ENCODE results near the gene PIGU.

Gene PIGU

DNA sequence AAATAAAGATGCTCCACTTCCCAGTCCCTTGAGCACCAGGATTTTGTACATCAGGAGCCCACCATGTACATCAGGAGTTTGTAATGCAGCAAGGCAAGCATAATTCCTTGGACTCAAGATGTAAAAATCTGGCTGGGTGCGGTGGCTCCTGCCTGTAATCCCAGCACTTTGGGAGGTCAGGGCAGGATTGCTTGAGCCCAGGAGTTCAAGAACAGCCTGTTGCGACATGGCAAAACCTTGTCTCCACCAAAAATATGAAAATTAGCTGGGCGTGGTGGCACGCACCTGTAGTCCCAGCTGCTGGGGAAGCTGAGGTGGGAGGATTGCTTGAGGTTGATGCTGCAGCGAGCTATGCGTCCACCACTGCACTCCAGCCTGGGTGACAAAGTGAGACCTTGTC is 134.5 kb downstream of the PIGU start:
- CTCF ChIA-PET, result no interaction called here
- H3K27ac ChIP-seq (ENCODE audit: extremely low read depth, low read depth, low read length), result no peak overlapping the region
- POLR2A ChIA-PET, result interaction anchor here (0.6 kb wide), 1 partner anchor 139 kb away, joined by 4 read pairs; no protein-coding TSS in a partner anchor
- H3K9me3 ChIP-seq (ENCODE audit: control insufficient read depth, insufficient read depth, low read depth, low read length), result no peaks in the 10 kb centered on the region
- H3K4me3 ChIP-seq (ENCODE audit: low read depth, low read length), result no peak overlapping the region
- H3K4me1 ChIP-seq (ENCODE audit: control insufficient read depth, insufficient read depth, low read length), result no peaks in the 10 kb centered on the region
- TF ChIP-seq FEZF1 (tag by site-specific recombination; IDR thresholded peaks at IDR 0.05), result no peak
- no peak for TF ChIP-seq ZNF670 (tag by site-specific recombination; IDR thresholded peaks at IDR 0.05; ENCODE audit: low read depth)
- TF ChIP-seq ZBTB48 (tag by site-specific recombination; IDR thresholded peaks at IDR 0.05), result no peak
- no peak for TF ChIP-seq ZNF248 (tag by site-specific recombination; IDR thresholded peaks at IDR 0.05)
- TF ChIP-seq ZNF2 (tag by site-specific recombination; IDR thresholded peaks at IDR 0.05), result no peak
- no peak for TF ChIP-seq KLF9 (tag by site-specific recombination; IDR thresholded peaks at IDR 0.05; ENCODE audit: low read depth)
- TF ChIP-seq ZSCAN23 (tag by site-specific recombination; IDR thresholded peaks at IDR 0.05), result no peak
- no peak for TF ChIP-seq ZNF571 (tag by site-specific recombination; IDR thresholded peaks at IDR 0.05)
- TF ChIP-seq, protein P1, sequence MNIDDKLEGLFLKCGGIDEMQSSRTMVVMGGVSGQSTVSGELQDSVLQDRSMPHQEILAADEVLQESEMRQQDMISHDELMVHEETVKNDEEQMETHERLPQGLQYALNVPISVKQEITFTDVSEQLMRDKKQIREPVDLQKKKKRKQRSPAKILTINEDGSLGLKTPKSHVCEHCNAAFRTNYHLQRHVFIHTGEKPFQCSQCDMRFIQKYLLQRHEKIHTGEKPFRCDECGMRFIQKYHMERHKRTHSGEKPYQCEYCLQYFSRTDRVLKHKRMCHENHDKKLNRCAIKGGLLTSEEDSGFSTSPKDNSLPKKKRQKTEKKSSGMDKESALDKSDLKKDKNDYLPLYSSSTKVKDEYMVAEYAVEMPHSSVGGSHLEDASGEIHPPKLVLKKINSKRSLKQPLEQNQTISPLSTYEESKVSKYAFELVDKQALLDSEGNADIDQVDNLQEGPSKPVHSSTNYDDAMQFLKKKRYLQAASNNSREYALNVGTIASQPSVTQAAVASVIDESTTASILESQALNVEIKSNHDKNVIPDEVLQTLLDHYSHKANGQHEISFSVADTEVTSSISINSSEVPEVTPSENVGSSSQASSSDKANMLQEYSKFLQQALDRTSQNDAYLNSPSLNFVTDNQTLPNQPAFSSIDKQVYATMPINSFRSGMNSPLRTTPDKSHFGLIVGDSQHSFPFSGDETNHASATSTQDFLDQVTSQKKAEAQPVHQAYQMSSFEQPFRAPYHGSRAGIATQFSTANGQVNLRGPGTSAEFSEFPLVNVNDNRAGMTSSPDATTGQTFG (tag by site-specific recombination; IDR thresholded peaks at IDR 0.05; ENCODE audit: borderline replicate concordance), result no peak
- no peak for TF ChIP-seq ZNF112 (tag by site-specific recombination; IDR thresholded peaks at IDR 0.05)
- TF ChIP-seq ZNF623 (tag by site-specific recombination; IDR thresholded peaks at IDR 0.05), result no peak
- H3K36me3 ChIP-seq (ENCODE audit: control insufficient read depth in 2 of 2, insufficient read depth in 1 of 2, low read length in 2 of 2), result peaks cover 0 to 48% of the 10 kb centered on the region in 2 experiments; a peak in 2 of 3 replicates

DNA sequence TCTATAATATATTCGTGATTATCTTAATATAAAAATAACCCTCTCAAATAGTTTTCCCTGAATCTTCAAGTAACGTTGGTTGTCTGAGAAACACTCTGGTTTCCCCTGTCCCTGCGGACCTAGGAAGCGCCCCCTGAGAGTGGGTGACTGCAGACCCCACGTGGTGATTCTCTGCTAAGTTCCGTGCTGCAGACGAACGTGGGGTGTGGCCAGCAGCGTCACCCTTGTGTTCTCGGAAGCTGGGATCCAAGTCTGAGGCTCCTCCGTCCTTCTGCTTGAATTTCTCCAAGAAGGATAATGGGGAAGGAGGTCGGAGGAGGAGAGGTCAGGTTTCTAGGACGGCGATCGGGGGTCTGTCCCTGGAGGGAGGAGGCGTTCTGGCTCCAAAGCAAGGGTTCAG is 135.0 kb downstream of the PIGU start:
- CTCF ChIA-PET, result interaction anchor here (3.0 kb wide), 1 partner anchor 166 kb away, joined by 8 read pairs; no protein-coding TSS in a partner anchor
- H3K9me3 ChIP-seq (ENCODE audit: control insufficient read depth, insufficient read depth, low read depth, low read length), result no peaks in the 10 kb centered on the region
- POLR2A ChIA-PET, result interaction anchor here (0.6 kb wide), 1 partner anchor 119 kb away, joined by 3 read pairs; no protein-coding TSS in a partner anchor
- no peak overlapping the region for H3K4me3 ChIP-seq (ENCODE audit: low read depth, low read length)
- no peaks in the 10 kb centered on the region for H3K4me1 ChIP-seq (ENCODE audit: control insufficient read depth, insufficient read depth, low read length)
- peaks cover 0 to 54% of the 10 kb centered on the region in 2 experiments; a peak in 2 of 3 replicates for H3K36me3 ChIP-seq (ENCODE audit: control insufficient read depth in 2 of 2, insufficient read depth in 1 of 2, low read length in 2 of 2)
- no peak overlapping the region for H3K27ac ChIP-seq (ENCODE audit: extremely low read depth, low read depth, low read length)
- TF ChIP-seq, protein P2, sequence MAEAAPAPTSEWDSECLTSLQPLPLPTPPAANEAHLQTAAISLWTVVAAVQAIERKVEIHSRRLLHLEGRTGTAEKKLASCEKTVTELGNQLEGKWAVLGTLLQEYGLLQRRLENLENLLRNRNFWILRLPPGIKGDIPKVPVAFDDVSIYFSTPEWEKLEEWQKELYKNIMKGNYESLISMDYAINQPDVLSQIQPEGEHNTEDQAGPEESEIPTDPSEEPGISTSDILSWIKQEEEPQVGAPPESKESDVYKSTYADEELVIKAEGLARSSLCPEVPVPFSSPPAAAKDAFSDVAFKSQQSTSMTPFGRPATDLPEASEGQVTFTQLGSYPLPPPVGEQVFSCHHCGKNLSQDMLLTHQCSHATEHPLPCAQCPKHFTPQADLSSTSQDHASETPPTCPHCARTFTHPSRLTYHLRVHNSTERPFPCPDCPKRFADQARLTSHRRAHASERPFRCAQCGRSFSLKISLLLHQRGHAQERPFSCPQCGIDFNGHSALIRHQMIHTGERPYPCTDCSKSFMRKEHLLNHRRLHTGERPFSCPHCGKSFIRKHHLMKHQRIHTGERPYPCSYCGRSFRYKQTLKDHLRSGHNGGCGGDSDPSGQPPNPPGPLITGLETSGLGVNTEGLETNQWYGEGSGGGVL (tag by site-specific recombination; IDR thresholded peaks at IDR 0.05), result no peak
- TF ChIP-seq ZNF473 (tag by site-specific recombination; IDR thresholded peaks at IDR 0.05) (no peak), ZNF624 (tag by site-specific recombination; IDR thresholded peaks at IDR 0.05) (no peak), FEZF1 (tag by site-specific recombination; IDR thresholded peaks at IDR 0.05) (no peak), ZNF571 (tag by site-specific recombination; IDR thresholded peaks at IDR 0.05) (no peak), BCL11B (tag by site-specific recombination; IDR thresholded peaks at IDR 0.05; ENCODE audit: low read depth) (no peak), ZNF792 (tag by site-specific recombination; IDR thresholded peaks at IDR 0.05) (no peak), HOXC10 (CRISPR knock-in tag; IDR thresholded peaks at IDR 0.05) (no peak), ZNF521 (tag by site-specific recombination; IDR thresholded peaks at IDR 0.05) (no peak), SP2 (tag by site-specific recombination; IDR thresholded peaks at IDR 0.05) (no peak), ZNF214 (tag by site-specific recombination; IDR thresholded peaks at IDR 0.05; ENCODE audit: borderline replicate concordance) (no peak), ZNF76 (tag by site-specific recombination; IDR thresholded peaks at IDR 0.05; ENCODE audit: borderline replicate concordance, low read depth) (no peak), SCRT1 (tag by site-specific recombination; IDR thresholded peaks at IDR 0.05; ENCODE audit: borderline replicate concordance) (no peak), ZNF146 (tag by site-specific recombination; IDR thresholded peaks at IDR 0.05) (no peak)
- TF ChIP-seq, protein P3, sequence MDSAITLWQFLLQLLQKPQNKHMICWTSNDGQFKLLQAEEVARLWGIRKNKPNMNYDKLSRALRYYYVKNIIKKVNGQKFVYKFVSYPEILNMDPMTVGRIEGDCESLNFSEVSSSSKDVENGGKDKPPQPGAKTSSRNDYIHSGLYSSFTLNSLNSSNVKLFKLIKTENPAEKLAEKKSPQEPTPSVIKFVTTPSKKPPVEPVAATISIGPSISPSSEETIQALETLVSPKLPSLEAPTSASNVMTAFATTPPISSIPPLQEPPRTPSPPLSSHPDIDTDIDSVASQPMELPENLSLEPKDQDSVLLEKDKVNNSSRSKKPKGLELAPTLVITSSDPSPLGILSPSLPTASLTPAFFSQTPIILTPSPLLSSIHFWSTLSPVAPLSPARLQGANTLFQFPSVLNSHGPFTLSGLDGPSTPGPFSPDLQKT (IDR thresholded peaks at IDR 0.05; ENCODE audit: borderline replicate concordance, low read depth, low read length), result no peak
- TF ChIP-seq, protein P4, sequence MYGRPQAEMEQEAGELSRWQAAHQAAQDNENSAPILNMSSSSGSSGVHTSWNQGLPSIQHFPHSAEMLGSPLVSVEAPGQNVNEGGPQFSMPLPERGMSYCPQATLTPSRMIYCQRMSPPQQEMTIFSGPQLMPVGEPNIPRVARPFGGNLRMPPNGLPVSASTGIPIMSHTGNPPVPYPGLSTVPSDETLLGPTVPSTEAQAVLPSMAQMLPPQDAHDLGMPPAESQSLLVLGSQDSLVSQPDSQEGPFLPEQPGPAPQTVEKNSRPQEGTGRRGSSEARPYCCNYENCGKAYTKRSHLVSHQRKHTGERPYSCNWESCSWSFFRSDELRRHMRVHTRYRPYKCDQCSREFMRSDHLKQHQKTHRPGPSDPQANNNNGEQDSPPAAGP (tag by site-specific recombination; IDR thresholded peaks at IDR 0.05), result no peak
- TF ChIP-seq, protein P5, sequence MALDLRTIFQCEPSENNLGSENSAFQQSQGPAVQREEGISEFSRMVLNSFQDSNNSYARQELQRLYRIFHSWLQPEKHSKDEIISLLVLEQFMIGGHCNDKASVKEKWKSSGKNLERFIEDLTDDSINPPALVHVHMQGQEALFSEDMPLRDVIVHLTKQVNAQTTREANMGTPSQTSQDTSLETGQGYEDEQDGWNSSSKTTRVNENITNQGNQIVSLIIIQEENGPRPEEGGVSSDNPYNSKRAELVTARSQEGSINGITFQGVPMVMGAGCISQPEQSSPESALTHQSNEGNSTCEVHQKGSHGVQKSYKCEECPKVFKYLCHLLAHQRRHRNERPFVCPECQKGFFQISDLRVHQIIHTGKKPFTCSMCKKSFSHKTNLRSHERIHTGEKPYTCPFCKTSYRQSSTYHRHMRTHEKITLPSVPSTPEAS (tag by site-specific recombination; IDR thresholded peaks at IDR 0.05), result no peak
- TF ChIP-seq, protein P6, sequence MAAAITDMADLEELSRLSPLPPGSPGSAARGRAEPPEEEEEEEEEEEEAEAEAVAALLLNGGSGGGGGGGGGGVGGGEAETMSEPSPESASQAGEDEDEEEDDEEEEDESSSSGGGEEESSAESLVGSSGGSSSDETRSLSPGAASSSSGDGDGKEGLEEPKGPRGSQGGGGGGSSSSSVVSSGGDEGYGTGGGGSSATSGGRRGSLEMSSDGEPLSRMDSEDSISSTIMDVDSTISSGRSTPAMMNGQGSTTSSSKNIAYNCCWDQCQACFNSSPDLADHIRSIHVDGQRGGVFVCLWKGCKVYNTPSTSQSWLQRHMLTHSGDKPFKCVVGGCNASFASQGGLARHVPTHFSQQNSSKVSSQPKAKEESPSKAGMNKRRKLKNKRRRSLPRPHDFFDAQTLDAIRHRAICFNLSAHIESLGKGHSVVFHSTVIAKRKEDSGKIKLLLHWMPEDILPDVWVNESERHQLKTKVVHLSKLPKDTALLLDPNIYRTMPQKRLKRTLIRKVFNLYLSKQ (tag by site-specific recombination; IDR thresholded peaks at IDR 0.05; ENCODE audit: borderline replicate concordance), result no peak

Measured in HEK293 (cell line).